Mesendoderm (in vitro differentiated cells): Measurements from ENCODE around the gene FOXO6.
A peak's percentile ranks its signal among the peaks of the same experiment; 100 is the strongest.

Experiments used
- DNase-seq: peaks from one replicate; pipeline ENCODE4 v3.0.0; 2013
- H2AK5ac ChIP-seq: 2 replicates; pipeline ENCODE4 v1.6.1; 2013; ENCODE audit warnings: low read length, inconsistent platforms
- H2BK120ac ChIP-seq: 2 replicates; pipeline ENCODE4 v1.6.1; 2013; ENCODE audit warnings: low read depth, mild to moderate bottlenecking, low read length, moderate library complexity, mixed read lengths
- H2BK15ac ChIP-seq: replicated peaks from 2 replicates; pipeline ENCODE4 v1.6.1; 2013; ENCODE audit warnings: low read depth, mild to moderate bottlenecking, moderate library complexity
- H2BK5ac ChIP-seq: 2 replicates; pipeline ENCODE4 v1.6.1; 2013; ENCODE audit warnings: low read length, inconsistent platforms
- H3K18ac ChIP-seq: 2 replicates; pipeline ENCODE4 v1.6.1; 2013; ENCODE audit warnings: mild to moderate bottlenecking, low read length, mixed read lengths
- H3K23ac ChIP-seq: one replicate; pipeline ENCODE4 v1.6.1; 2013; ENCODE audit warnings: low read length
- H3K27ac ChIP-seq: 2 replicates; pipeline ENCODE4 v1.5.1; 2013; ENCODE audit warnings: low read depth, mild to moderate bottlenecking, inconsistent platforms, low read length, moderate library complexity
- H3K27me3 ChIP-seq: 2 replicates; pipeline ENCODE4 v1.6.1; 2013; ENCODE audit warnings: low read length, control low read depth, mild to moderate bottlenecking, inconsistent platforms; ENCODE audit not compliant: insufficient read depth, poor library complexity
- H3K36me3 ChIP-seq: 2 replicates; pipeline ENCODE4 v1.6.1; 2013; ENCODE audit warnings: low read length, inconsistent platforms; ENCODE audit not compliant: control insufficient read depth, insufficient read depth
- H3K4ac ChIP-seq: one replicate; pipeline ENCODE4 v1.6.1; 2013; ENCODE audit warnings: low read depth, mild to moderate bottlenecking, low read length, moderate library complexity
- H3K4me1 ChIP-seq: 2 replicates; pipeline ENCODE4 v1.6.1; 2013; ENCODE audit warnings: low read depth, low read length, inconsistent platforms; ENCODE audit not compliant: control insufficient read depth
- H3K4me2 ChIP-seq: 2 replicates; pipeline ENCODE4 v1.6.1; 2013; ENCODE audit warnings: low read length
- H3K4me3 ChIP-seq: 2 replicates; pipeline ENCODE4 v1.5.1; 2013; ENCODE audit warnings: mild to moderate bottlenecking, low read length
- H3K56ac ChIP-seq: one replicate; pipeline ENCODE4 v1.6.1; 2013; ENCODE audit warnings: low read length
- H3K79me1 ChIP-seq: 2 replicates; pipeline ENCODE4 v1.6.1; 2013; ENCODE audit warnings: low read length, inconsistent platforms
- H3K79me2 ChIP-seq: 2 replicates; pipeline ENCODE4 v1.6.1; 2013; ENCODE audit warnings: mild to moderate bottlenecking, low read length; ENCODE audit not compliant: control insufficient read depth, insufficient read depth
- H3K9ac ChIP-seq: 2 replicates; pipeline ENCODE4 v1.6.1; 2013; ENCODE audit warnings: low read length, inconsistent platforms
- H4K5ac ChIP-seq: one replicate; pipeline ENCODE4 v1.6.1; 2013; ENCODE audit warnings: low read length
- H4K8ac ChIP-seq: one replicate; pipeline ENCODE4 v1.6.1; 2013; ENCODE audit warnings: low read depth, mild to moderate bottlenecking, control low read depth, low read length, moderate library complexity
- WGBS: extraction: QIAGEN DNeasy Blood & Tissue Kit; methylation state at CpG from one replicate; pipeline ENCODE4 v1.1.7; 2013; ENCODE audit warnings: low lambda C conversion rate, missing lambda C conversion rate; ENCODE audit not compliant: insufficient coverage; ENCODE audit errors: extremely low coverage; 5-methylcytosine and 5-hydroxymethylcytosine counted together

Gene FOXO6

GRCh38 chr1:41358131-41359021 is 2.9 kb upstream of the FOXO6 start:
- no peak overlapping the region for H3K56ac ChIP-seq
- no CpG with 5 or more reads among the region's 25 CpGs for WGBS
- H3K18ac ChIP-seq: no peak overlapping the region
- peak overlapping the region; percentile 76 for H3K23ac ChIP-seq
- H3K27ac ChIP-seq: no peak overlapping the region
- H2BK5ac ChIP-seq: no peak overlapping the region
- no peak overlapping the region for H2BK15ac ChIP-seq
- no peaks in the 10 kb centered on the region for H3K36me3 ChIP-seq
- peaks cover 9% of the 10 kb centered on the region for H3K4me1 ChIP-seq
- H2BK120ac ChIP-seq: no peak overlapping the region
- H3K79me1 ChIP-seq: no peaks in the 10 kb centered on the region
- no peak overlapping the region for H2AK5ac ChIP-seq
- no peak overlapping the region for H3K4me2 ChIP-seq
- no peak for DNase-seq
- no peak overlapping the region for H3K9ac ChIP-seq
- peaks cover 12% of the 10 kb centered on the region for H3K27me3 ChIP-seq
- H4K8ac ChIP-seq: no peak overlapping the region
- no peaks in the 10 kb centered on the region for H3K79me2 ChIP-seq
- H4K5ac ChIP-seq: no peak overlapping the region
- H3K4me3 ChIP-seq: no peak overlapping the region
- H3K4ac ChIP-seq: no peak overlapping the region

GRCh38 chr1:41359211-41360073 is 1.8 kb upstream of the FOXO6 start:
- Histone ChIP-seq H3K79me1 (no peaks in the 10 kb centered on the region), H3K4me1 (peaks cover 9% of the 10 kb centered on the region), H4K5ac (no peak overlapping the region), H3K56ac (no peak overlapping the region), H3K23ac (no peak overlapping the region), H3K9ac (no peak overlapping the region), H3K79me2 (no peaks in the 10 kb centered on the region), H2BK5ac (no peak overlapping the region), H2AK5ac (no peak overlapping the region), H4K8ac (no peak overlapping the region), H3K36me3 (no peaks in the 10 kb centered on the region), H3K27ac (no peak overlapping the region), H2BK120ac (no peak overlapping the region), H3K27me3 (peaks cover 15% of the 10 kb centered on the region), H2BK15ac (no peak overlapping the region), H3K18ac (no peak overlapping the region), H3K4me2 (no peak overlapping the region), H3K4ac (no peak overlapping the region), H3K4me3 (no peak overlapping the region)
- DNase-seq: peak; percentile 73
- no CpG with 5 or more reads among the region's 10 CpGs for WGBS

DNA sequence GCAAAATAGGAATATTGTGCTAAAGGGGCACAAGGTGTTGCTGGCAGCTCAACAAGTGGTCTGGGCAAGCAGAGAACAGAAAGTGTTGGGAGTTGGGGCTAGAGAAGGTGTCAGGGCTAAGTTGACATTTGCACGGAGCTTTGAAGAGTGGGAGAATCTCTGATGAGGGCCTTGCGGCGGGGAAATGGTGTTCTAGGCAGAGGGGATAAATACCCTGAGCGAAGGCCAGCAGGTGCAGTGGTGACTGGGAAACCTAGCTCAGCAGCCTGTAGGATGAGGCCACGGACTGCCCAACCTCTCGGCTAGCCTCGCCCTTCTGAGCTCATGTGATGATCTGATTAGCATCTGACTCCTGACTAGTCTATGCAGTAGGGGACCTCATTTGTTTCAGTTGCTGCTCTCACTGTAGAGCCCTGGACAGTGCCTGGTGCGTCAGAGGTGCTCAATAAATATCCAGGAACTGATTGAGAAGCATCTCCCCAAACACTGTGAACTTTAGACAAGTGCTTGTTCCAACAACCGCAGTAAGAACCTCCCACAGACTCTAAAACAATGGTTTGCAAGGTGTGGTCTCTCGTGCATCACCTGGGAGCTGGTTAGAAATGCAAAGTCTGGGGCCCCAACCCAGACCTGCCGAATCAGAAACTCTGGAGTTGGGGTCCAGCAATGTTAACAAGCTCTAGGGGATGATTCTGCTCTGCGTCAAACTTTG is 1.0 kb upstream of the FOXO6 start:
- Histone ChIP-seq H3K4me3 (no peak overlapping the region), H4K5ac (no peak overlapping the region), H3K36me3 (no peaks in the 10 kb centered on the region), H3K4me1 (peaks cover 9% of the 10 kb centered on the region), H3K23ac (no peak overlapping the region), H3K18ac (no peak overlapping the region), H4K8ac (no peak overlapping the region), H3K4ac (no peak overlapping the region), H3K79me1 (no peaks in the 10 kb centered on the region), H3K27ac (no peak overlapping the region), H3K4me2 (peak overlapping the region; percentile 88), H3K79me2 (no peaks in the 10 kb centered on the region), H3K9ac (peak overlapping the region; percentile 34), H3K27me3 (peaks cover 15% of the 10 kb centered on the region), H2BK5ac (no peak overlapping the region), H2AK5ac (no peak overlapping the region), H2BK120ac (no peak overlapping the region), H3K56ac (peak overlapping the region; percentile 49), H2BK15ac (no peak overlapping the region)
- peak; percentile 80 for DNase-seq
- no CpG with 5 or more reads among the region's 12 CpGs for WGBS

- Histone ChIP-seq H3K27ac (no peak overlapping the region), H3K18ac (no peak overlapping the region), H2BK120ac (no peak overlapping the region), H3K79me1 (no peaks in the 10 kb centered on the region), H4K8ac (no peak overlapping the region), H3K4me2 (peak overlapping the region; percentile 59), H2BK5ac (no peak overlapping the region), H3K4me3 (no peak overlapping the region), H2BK15ac (no peak overlapping the region), H3K4me1 (peaks cover 11% of the 10 kb centered on the region), H3K56ac (peak overlapping the region; percentile 65), H3K23ac (peak overlapping the region; percentile 80), H3K9ac (peak overlapping the region; percentile 40), H4K5ac (no peak overlapping the region), H2AK5ac (no peak overlapping the region), H3K36me3 (no peaks in the 10 kb centered on the region), H3K27me3 (peaks cover 15% of the 10 kb centered on the region), H3K4ac (no peak overlapping the region), H3K79me2 (no peaks in the 10 kb centered on the region)
- no CpG with 5 or more reads among the region's 113 CpGs for WGBS
- DNase-seq: peak; percentile 50
Observed at GRCh38 chr1:41361495-41362356, 492 bp downstream of the FOXO6 start.

DNA sequence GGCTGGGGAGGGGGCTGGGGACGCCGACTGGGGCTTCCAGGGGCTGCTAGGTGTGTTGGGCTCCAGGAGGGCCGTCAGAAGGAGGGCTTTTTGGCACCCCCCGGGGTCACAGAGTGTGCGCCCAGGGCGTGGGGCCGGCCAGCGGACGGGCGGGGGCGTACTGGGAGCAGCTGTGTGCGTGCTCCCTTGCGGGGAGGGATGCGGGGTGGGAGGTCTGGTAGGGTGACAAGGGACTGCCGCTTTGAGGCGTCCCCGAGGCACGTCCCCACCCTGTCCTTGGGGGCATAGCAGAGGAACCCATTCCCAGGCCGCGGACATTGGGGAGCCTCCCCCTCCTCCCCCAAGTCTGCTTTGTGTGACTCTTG is 1.1 kb downstream of the FOXO6 start:
- Histone ChIP-seq H3K4ac (no peak overlapping the region), H3K18ac (no peak overlapping the region), H3K79me1 (no peaks in the 10 kb centered on the region), H3K27me3 (peaks cover 15% of the 10 kb centered on the region), H3K4me3 (no peak overlapping the region), H4K5ac (no peak overlapping the region), H3K27ac (no peak overlapping the region), H2BK5ac (no peak overlapping the region), H4K8ac (no peak overlapping the region), H3K4me2 (no peak overlapping the region), H3K23ac (peak overlapping the region; percentile 80), H3K4me1 (peaks cover 11% of the 10 kb centered on the region), H2BK120ac (no peak overlapping the region), H3K36me3 (no peaks in the 10 kb centered on the region), H2BK15ac (no peak overlapping the region), H3K79me2 (no peaks in the 10 kb centered on the region), H2AK5ac (no peak overlapping the region), H3K9ac (no peak overlapping the region), H3K56ac (peak overlapping the region; percentile 15)
- no peak for DNase-seq
- WGBS: no CpG with 5 or more reads among the region's 20 CpGs
